GM18861 (cell line): ENCODE results near the gene AMBRA1.
"Not testable (repeated sequence)": the region's sequence is repeated elsewhere in the genome, so short reads cannot be mapped to it uniquely, and the experiment has no call there.

Source experiments
- ATAC-seq: cut with Tn5 transposase; IDR thresholded peaks from one replicate; pipeline ENCODE4 v1.9.1; 2021; ENCODE audit not compliant: unreplicated experiment

Gene AMBRA1

GRCh38 chr11:46375392-46376101 is 218.3 kb downstream of the AMBRA1 start:
- no peak for ATAC-seq

GRCh38 chr11:46374815-46375214 is 219.0 kb downstream of the AMBRA1 start:
- no peak for ATAC-seq

- no peak for ATAC-seq
These were observed 219.8 kb downstream of the AMBRA1 start for GRCh38 chr11:46373787-46374740.

GRCh38 chr11:46372501-46372900 is 221.3 kb downstream of the AMBRA1 start:
- not testable (repeated sequence) for ATAC-seq

GRCh38 chr11:46372086-46372485 is 221.7 kb downstream of the AMBRA1 start:
- ATAC-seq: no peak

GRCh38 chr11:46371262-46371661 is 222.6 kb downstream of the AMBRA1 start:
- ATAC-seq: not testable (repeated sequence)

GRCh38 chr11:46370253-46370652 is 223.6 kb downstream of the AMBRA1 start:
- ATAC-seq: no peak

GRCh38 chr11:46369458-46370152 is 224.2 kb downstream of the AMBRA1 start:
- peak; percentile 41 for ATAC-seq

- ATAC-seq: no peak
These were observed 225.9 kb downstream of the AMBRA1 start for GRCh38 chr11:46367916-46368267.

- ATAC-seq: peak; percentile 53
These were observed 226.4 kb downstream of the AMBRA1 start for GRCh38 chr11:46367244-46367915.

- no peak for ATAC-seq
These were observed 227.1 kb downstream of the AMBRA1 start for GRCh38 chr11:46366661-46367161.

- no peak for ATAC-seq
These were observed 227.6 kb downstream of the AMBRA1 start for GRCh38 chr11:46366260-46366659.

GRCh38 chr11:46364791-46365190 is 229.0 kb downstream of the AMBRA1 start:
- no peak for ATAC-seq

- ATAC-seq: no peak
These were observed 229.8 kb downstream of the AMBRA1 start for GRCh38 chr11:46364056-46364455.

- ATAC-seq: no peak
These were observed 230.3 kb downstream of the AMBRA1 start for GRCh38 chr11:46363455-46364005.

GRCh38 chr11:46363031-46363407 is 230.8 kb downstream of the AMBRA1 start:
- no peak for ATAC-seq

- no peak for ATAC-seq
These were observed 231.4 kb downstream of the AMBRA1 start for GRCh38 chr11:46362156-46363030.

- peak; percentile 84 for ATAC-seq
These were observed 232.3 kb downstream of the AMBRA1 start for GRCh38 chr11:46361283-46362155.

- ATAC-seq: no peak
These were observed 232.9 kb downstream of the AMBRA1 start for GRCh38 chr11:46360878-46361277.
